GM18505 (cell line): ENCODE data around the gene PCBP1.
"Not testable (repeated sequence)": the region's sequence is repeated elsewhere in the genome, so short reads cannot be mapped to it uniquely, and the experiment has no call there.

ENCODE experiments used
- ATAC-seq: cut with Tn5 transposase; IDR thresholded peaks from one replicate; pipeline ENCODE4 v1.9.1; 2021; ENCODE audit not compliant: unreplicated experiment
- POLR2A ChIP-seq: IDR thresholded peaks from 4 replicates; pipeline ENCODE4 v1.6.1; 2011; ENCODE audit warnings: borderline replicate concordance; ENCODE audit not compliant: insufficient read depth, insufficient read length; ENCODE audit errors: extremely low read depth

Gene PCBP1

GRCh38 chr2:70116936-70117552 is 29.8 kb downstream of the PCBP1 start:
- no peak for ATAC-seq
- no peak for TF ChIP-seq POLR2A

GRCh38 chr2:70118798-70119454 is 31.6 kb downstream of the PCBP1 start:
- ATAC-seq, result no peak

GRCh38 chr2:70121627-70122372 is 34.5 kb downstream of the PCBP1 start:
- no peak for ATAC-seq
- peak; percentile 41 for TF ChIP-seq POLR2A

More at GRCh38 chr2:70118798-70119454, 31.6 kb downstream of the PCBP1 start:
- TF ChIP-seq POLR2A, result no peak

- ATAC-seq, result no peak
- no peak for TF ChIP-seq POLR2A
Measured at GRCh38 chr2:70122470-70122869, 35.2 kb downstream of the PCBP1 start.

- ATAC-seq, result no peak
- no peak for TF ChIP-seq POLR2A
Measured at GRCh38 chr2:70123051-70123828, 36.0 kb downstream of the PCBP1 start.

- ATAC-seq, result no peak
- TF ChIP-seq POLR2A, result no peak
Measured at GRCh38 chr2:70123829-70124116, 36.5 kb downstream of the PCBP1 start.

- ATAC-seq, result no peak
- TF ChIP-seq POLR2A, result peak; percentile 70
Measured at GRCh38 chr2:70124983-70125480, 37.8 kb downstream of the PCBP1 start.

GRCh38 chr2:70125498-70125898 is 38.2 kb downstream of the PCBP1 start:
- no peak for ATAC-seq
- TF ChIP-seq POLR2A, result no peak

DNA sequence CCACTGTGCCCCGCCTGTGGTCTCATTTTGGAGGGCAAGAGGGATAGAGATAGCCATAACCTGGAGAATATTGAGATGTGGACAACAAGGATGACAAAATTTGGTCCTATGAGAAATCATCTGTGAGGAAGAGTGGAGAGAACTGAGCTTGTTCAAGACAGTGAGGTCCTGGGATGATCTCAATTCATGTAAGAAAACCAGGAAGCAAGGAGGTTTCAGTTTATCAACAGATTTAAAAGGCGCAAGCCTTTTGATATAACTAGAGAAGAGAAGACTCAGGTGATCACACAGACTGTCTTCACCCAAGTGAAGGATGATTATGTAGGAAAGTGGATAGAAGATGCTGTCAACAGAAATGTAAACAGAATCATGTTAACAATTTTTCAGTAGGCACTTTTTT is 39.1 kb downstream of the PCBP1 start:
- no peak for ATAC-seq
- no peak for TF ChIP-seq POLR2A

- no peak for ATAC-seq
- no peak for TF ChIP-seq POLR2A
Measured at GRCh38 chr2:70128005-70128404, 40.7 kb downstream of the PCBP1 start.

- not testable (repeated sequence) for ATAC-seq
Measured at GRCh38 chr2:70131344-70132143, 44.3 kb downstream of the PCBP1 start.

DNA sequence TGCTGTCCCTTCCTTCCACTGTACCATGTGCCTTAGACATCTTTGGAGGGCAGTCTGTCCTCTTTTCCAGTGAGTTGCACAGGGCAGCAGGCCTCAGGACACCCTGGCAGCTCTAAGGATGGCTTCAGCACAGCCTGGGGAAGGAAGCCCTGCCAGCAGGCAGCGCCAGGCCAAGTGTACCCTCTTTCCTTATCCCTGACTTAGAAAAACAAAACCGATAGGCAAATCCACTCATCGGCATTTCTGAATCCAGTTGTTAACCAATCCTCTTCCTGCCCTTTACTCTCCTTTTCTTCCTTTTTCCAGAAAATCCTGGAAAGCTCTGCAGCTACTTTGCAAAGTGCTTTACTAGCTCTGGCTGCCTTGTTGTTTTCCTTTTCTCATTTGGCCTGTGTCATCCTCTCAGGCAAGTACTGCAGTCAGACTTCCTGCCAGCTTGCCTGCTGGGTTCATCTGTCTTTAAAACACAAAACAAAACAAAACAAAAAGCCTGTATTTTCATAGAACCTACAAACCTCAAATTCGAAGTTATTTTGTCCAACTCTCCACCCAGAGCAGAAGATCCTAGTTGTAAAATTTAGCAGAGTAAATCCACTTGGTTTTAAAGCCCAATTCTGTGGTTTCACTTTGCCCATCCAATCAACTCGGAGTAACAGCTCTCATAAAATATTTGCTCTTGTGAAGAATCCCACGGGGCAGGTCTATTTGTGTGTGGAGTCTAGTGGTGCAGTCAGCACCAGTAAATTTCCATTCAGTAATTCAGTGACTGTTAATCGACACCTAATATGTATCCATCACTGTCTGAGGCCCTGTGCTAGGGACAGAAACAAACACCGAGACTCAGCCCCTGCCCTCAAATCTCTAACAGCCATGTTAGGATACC is 45.2 kb downstream of the PCBP1 start:
- peak; percentile 54 for TF ChIP-seq POLR2A
- peak; percentile 38 for ATAC-seq
